Keratinocyte (primary cell): ENCODE measurements around the gene CTNND2. TPM values are rescaled to one million over a fixed set of nuclear protein-coding genes. Genes with fewer than 3 reads are reported as not detected.

Source experiments
- DNase-seq: peaks from one replicate; pipeline ENCODE4 v3.0.0-alpha.2; 2011; ENCODE audit warnings: low read depth, missing footprints, low spot score
- FAIRE-seq: peaks from 2 replicates; lab custom pipeline; 2011; peaks lifted over from hg19 to GRCh38; lab: Jason Lieb, UNC
- H2AFZ ChIP-seq: 2 replicates; pipeline ENCODE4 v1.6.0; 2012; ENCODE audit warnings: low read length, control low read depth, inconsistent platforms; ENCODE audit not compliant: control insufficient read depth
- H3K27ac ChIP-seq: 2 replicates; pipeline ENCODE4 v1.5.1; 2011; ENCODE audit warnings: low read length; ENCODE audit not compliant: control insufficient read depth, insufficient read depth
- H3K27me3 ChIP-seq: 3 replicates; pipeline ENCODE4 v1.6.0; 2011; ENCODE audit warnings: low read length; ENCODE audit not compliant: control insufficient read depth, insufficient read depth; ENCODE audit errors: extremely low read depth
- H3K36me3 ChIP-seq, 2 experiments: 2 replicates in 1 of 2; 3 replicates in 1 of 2; pipeline ENCODE4 v1.5.1; 2011; ENCODE audit warnings: low read length in 2 of 2, mild to moderate bottlenecking in 1 of 2; ENCODE audit not compliant: control insufficient read depth in 2 of 2, insufficient read depth in 2 of 2; ENCODE audit errors: extremely low read depth in 1 of 2
- H3K4me1 ChIP-seq: 3 replicates; pipeline ENCODE4 v1.5.1; 2011; ENCODE audit warnings: low read length; ENCODE audit not compliant: control insufficient read depth, insufficient read depth; ENCODE audit errors: extremely low read depth
- H3K4me2 ChIP-seq: 3 replicates; pipeline ENCODE4 v1.6.0; 2011; ENCODE audit warnings: low read depth, low read length; ENCODE audit not compliant: control insufficient read depth, insufficient read depth; ENCODE audit errors: extremely low read depth
- H3K4me3 ChIP-seq, 3 experiments: fragments of 200-600 bp in 1 of 3; sonication (generic) in 1 of 3; 2 replicates in 2 of 3; 3 replicates in 1 of 3; pipeline ENCODE4 v1.5.1; 2011 to 2016; ENCODE audit warnings: low read length in 3 of 3, mild to moderate bottlenecking in 3 of 3, control low read depth in 2 of 3, inconsistent platforms in 1 of 3, low read depth in 1 of 3, mixed read lengths in 1 of 3, mixed run types in 1 of 3, moderate library complexity in 1 of 3; ENCODE audit not compliant: control insufficient read depth in 2 of 3, insufficient read depth in 2 of 3; ENCODE audit errors: extremely low read depth in 1 of 3
- H3K79me2 ChIP-seq: 2 replicates; pipeline ENCODE4 v1.6.0; 2012; ENCODE audit warnings: low read length; ENCODE audit not compliant: control insufficient read depth, insufficient read depth
- H3K9ac ChIP-seq: 3 replicates; pipeline ENCODE4 v1.6.0; 2011; ENCODE audit warnings: low read length; ENCODE audit not compliant: control insufficient read depth, insufficient read depth; ENCODE audit errors: extremely low read depth
- H3K9me1 ChIP-seq: 3 replicates; pipeline ENCODE4 v1.6.0; 2011; ENCODE audit warnings: low read length; ENCODE audit not compliant: control insufficient read depth, insufficient read depth; ENCODE audit errors: extremely low read depth
- H3K9me3 ChIP-seq: 2 replicates; pipeline ENCODE4 v1.5.1; 2012; ENCODE audit warnings: low read depth, low read length; ENCODE audit not compliant: control insufficient read depth
- H4K20me1 ChIP-seq: 3 replicates; pipeline ENCODE4 v1.6.0; 2011; ENCODE audit warnings: low read length; ENCODE audit not compliant: control insufficient read depth, insufficient read depth; ENCODE audit errors: extremely low read depth
- EZH2 ChIP-seq: IDR thresholded peaks from one replicate; pipeline ENCODE4 v1.6.1; 2012; ENCODE audit warnings: inconsistent platforms, mild to moderate bottlenecking, low read length, moderate library complexity
- dilution Hi-C: fragments of 300-500 bp; cut with MboI; formaldehyde crosslinking; loops from one replicate; pipeline ENCODE4 v1.7.0; 2020; ENCODE audit warnings: low sequenced_read_pairs; ENCODE audit not compliant: extremely low pct_ligation_motif_present
- polyA plus RNA-seq, 5 experiments: library from polyadenylated mRNA; depleted of rRNA in 3 of 5; stranded (reverse) in 3 of 5; stranded (forward) in 1 of 5; unstranded in 1 of 5; fragments of >200 nt; gene quantifications; 1 replicate in 1 of 5; 2 replicates in 3 of 5; 3 replicates in 1 of 5; pipeline versions ENCODE4 v1.2.1 to v1.2.3, GENCODE V29; 2011 to 2012; ENCODE audit warnings: missing spikeins in 2 of 5, low read depth in 1 of 5, low replicate concordance in 1 of 5
- TF ChIP-seq, protein P1 (sequence below), 3 experiments: IDR thresholded peaks in 1 of 3; conservative IDR thresholded peaks in 1 of 3; optimal IDR thresholded peaks in 1 of 3; 2 replicates in 2 of 3; 3 replicates in 1 of 3; pipeline versions ENCODE3 to v1.5.1; 2011; ENCODE audit warnings: low read length in 3 of 3, mild to moderate bottlenecking in 3 of 3, moderate library complexity in 2 of 3, control low read depth in 1 of 3, inconsistent platforms in 1 of 3; ENCODE audit not compliant: insufficient read depth in 2 of 3; ENCODE audit errors: extremely low read depth in 1 of 3

Gene CTNND2
- polyA plus RNA-seq, 1 donor (not counting 4 experiments of a cell fraction or from before 2014, with no cell fraction given): not detected

DNA sequence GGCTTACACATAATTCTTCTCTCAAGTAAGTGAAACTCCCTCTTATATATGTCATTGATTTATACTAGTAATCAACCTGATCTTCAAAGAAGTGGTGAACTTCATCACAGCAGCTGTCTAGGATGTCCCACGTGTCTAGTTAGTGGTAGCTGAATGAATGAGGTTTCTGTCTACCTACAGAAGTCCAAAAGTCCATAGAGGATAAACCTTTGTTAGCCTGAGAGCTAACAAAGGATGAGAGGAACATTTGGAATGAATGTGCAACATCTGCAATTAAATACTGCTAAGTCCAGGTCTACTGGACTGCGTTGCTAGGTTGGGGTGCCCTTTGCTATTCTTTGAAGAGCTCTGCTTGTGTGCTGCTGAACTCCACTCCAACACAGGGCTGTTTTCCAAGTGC is 929.4 kb downstream of the CTNND2 start:
- no peak for FAIRE-seq
- Histone ChIP-seq H3K36me3 (no peaks in the 10 kb centered on the region), H4K20me1 (no peaks in the 10 kb centered on the region)

DNA sequence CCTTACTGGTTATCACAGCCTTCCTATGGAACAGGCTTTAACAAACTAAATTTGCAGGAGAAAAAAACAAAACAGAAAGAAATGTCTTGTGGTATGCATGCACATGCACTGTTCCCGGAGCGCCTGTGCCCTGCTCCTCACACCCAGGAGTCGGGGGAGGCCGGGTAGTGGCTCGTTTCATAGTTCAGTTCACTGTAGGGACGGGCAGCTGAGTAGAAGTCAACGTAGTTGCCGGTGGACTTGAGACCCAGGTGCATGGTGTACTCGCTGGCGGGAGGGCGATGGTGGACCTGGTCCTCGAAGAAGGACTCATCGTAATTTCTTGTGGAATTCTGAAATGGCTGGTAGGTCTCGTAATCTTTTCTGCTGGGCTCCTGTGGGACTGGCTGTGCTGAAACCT is 930.9 kb downstream of the CTNND2 start:
- no peak overlapping the region for H3K9ac ChIP-seq
- no peaks in the 10 kb centered on the region for H3K79me2 ChIP-seq
- no peak for FAIRE-seq
- no peaks in the 10 kb centered on the region for H3K9me1 ChIP-seq
- H3K4me1 ChIP-seq: no peaks in the 10 kb centered on the region
- H3K4me2 ChIP-seq: no peak overlapping the region
- no peak overlapping the region for H3K4me3 ChIP-seq
- no peaks in the 10 kb centered on the region for H3K36me3 ChIP-seq
- H3K9me3 ChIP-seq: no peaks in the 10 kb centered on the region
- H4K20me1 ChIP-seq: no peaks in the 10 kb centered on the region
- no peak overlapping the region for H3K27ac ChIP-seq
- no peaks in the 10 kb centered on the region for H3K27me3 ChIP-seq
- dilution Hi-C loops: no loop called here
- no peak for DNase-seq
- TF ChIP-seq, protein P1, sequence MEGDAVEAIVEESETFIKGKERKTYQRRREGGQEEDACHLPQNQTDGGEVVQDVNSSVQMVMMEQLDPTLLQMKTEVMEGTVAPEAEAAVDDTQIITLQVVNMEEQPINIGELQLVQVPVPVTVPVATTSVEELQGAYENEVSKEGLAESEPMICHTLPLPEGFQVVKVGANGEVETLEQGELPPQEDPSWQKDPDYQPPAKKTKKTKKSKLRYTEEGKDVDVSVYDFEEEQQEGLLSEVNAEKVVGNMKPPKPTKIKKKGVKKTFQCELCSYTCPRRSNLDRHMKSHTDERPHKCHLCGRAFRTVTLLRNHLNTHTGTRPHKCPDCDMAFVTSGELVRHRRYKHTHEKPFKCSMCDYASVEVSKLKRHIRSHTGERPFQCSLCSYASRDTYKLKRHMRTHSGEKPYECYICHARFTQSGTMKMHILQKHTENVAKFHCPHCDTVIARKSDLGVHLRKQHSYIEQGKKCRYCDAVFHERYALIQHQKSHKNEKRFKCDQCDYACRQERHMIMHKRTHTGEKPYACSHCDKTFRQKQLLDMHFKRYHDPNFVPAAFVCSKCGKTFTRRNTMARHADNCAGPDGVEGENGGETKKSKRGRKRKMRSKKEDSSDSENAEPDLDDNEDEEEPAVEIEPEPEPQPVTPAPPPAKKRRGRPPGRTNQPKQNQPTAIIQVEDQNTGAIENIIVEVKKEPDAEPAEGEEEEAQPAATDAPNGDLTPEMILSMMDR (optimal IDR thresholded peaks at IDR 0.05 in 1 of 3, IDR thresholded peaks at IDR 0.05 in 1 of 3, conservative IDR thresholded peaks at IDR 0.05 in 1 of 3; ENCODE audit: extremely low read depth in 1 of 3, insufficient read depth in 2 of 3, low read length in 3 of 3): no peak
- no peak for TF ChIP-seq EZH2
- no peak overlapping the region for H2AFZ ChIP-seq

More for the DNA sequence above, 929.4 kb downstream of the CTNND2 start:
- TF ChIP-seq EZH2: no peak
- TF ChIP-seq, protein P1 (optimal IDR thresholded peaks at IDR 0.05 in 1 of 3, IDR thresholded peaks at IDR 0.05 in 1 of 3, conservative IDR thresholded peaks at IDR 0.05 in 1 of 3; ENCODE audit: extremely low read depth in 1 of 3, insufficient read depth in 2 of 3, low read length in 3 of 3): no peak
- H2AFZ ChIP-seq: no peak overlapping the region
- no peaks in the 10 kb centered on the region for H3K9me1 ChIP-seq
- no peak overlapping the region for H3K27ac ChIP-seq
- H3K4me2 ChIP-seq: no peak overlapping the region
- no peaks in the 10 kb centered on the region for H3K79me2 ChIP-seq
- no peaks in the 10 kb centered on the region for H3K27me3 ChIP-seq
- H3K4me3 ChIP-seq: no peak overlapping the region
- H3K9ac ChIP-seq: no peak overlapping the region
- no peaks in the 10 kb centered on the region for H3K9me3 ChIP-seq
- dilution Hi-C loops: no loop called here
- H3K4me1 ChIP-seq: no peaks in the 10 kb centered on the region
- DNase-seq: no peak
